PC-3 (cell line): ENCODE data around the gene NMUR1.

ENCODE experiments used
- CTCF ChIP-seq: fragments of 300-600 bp; sonication (generic); conservative IDR thresholded peaks from 2 replicates; pipeline ENCODE4 v1.5.1; 2017; ENCODE audit warnings: antibody characterized with exemption, low read depth, mild to moderate bottlenecking, low read length
- EZH2phosphoT487 ChIP-seq: fragments of 300-600 bp; sonication (generic); IDR thresholded peaks from 2 replicates; pipeline ENCODE4 v1.6.1; 2018; ENCODE audit warnings: mild to moderate bottlenecking, antibody characterized with exemption, low read length, borderline replicate concordance

GRCh38 chr2:231475965-231476364 is 54.3 kb downstream of the NMUR1 start:
- TF ChIP-seq CTCF (no peak), EZH2phosphoT487 (no peak)
